OCI-LY3 (cell line): ENCODE measurements around the gene ESYT2.

ENCODE experiments used
- H2AFZ ChIP-seq: fragments of 200-600, 300-600 bp; shearing (Covaris generic); 2 replicates; pipeline ENCODE4 v1.6.0; 2014; ENCODE audit warnings: antibody characterized with exemption, low read depth, low read length
- H3K27ac ChIP-seq: fragments of 200-600, 300-600 bp; sonication (generic); 2 replicates; pipeline ENCODE4 v1.5.1; 2014; ENCODE audit warnings: mild to moderate bottlenecking, low read length, moderate library complexity, mixed read lengths
- H3K27me3 ChIP-seq: fragments of 200-600, 300-600 bp; sonication (generic); 2 replicates; pipeline ENCODE4 v1.6.1; 2014; ENCODE audit warnings: low read depth, low read length, mixed read lengths
- H3K36me3 ChIP-seq: fragments of 200-600, 300-600 bp; sonication (generic); replicated peaks from 2 replicates; pipeline ENCODE3; 2014; ENCODE audit warnings: low read depth, low read length, mixed read lengths
- H3K4me1 ChIP-seq: fragments of 300-600, 200-600 bp; sonication (generic); 2 replicates; pipeline ENCODE4 v1.6.1; 2014; ENCODE audit warnings: low read length, mixed read lengths
- H3K4me2 ChIP-seq: fragments of 200-600, 300-600 bp; sonication (generic); 2 replicates; pipeline ENCODE4 v1.6.1; 2014; ENCODE audit warnings: low read length, mixed read lengths
- H3K4me3 ChIP-seq: fragments of 300-600, 200-600 bp; sonication (generic); 2 replicates; pipeline ENCODE4 v1.5.1; 2014; ENCODE audit warnings: antibody characterized with exemption, mild to moderate bottlenecking, low read length, moderate library complexity
- H3K79me2 ChIP-seq: fragments of 300-600, 200-600 bp; shearing (Covaris generic); 2 replicates; pipeline ENCODE4 v1.6.1; 2014; ENCODE audit warnings: mild to moderate bottlenecking, low read length, mixed read lengths
- H3K9ac ChIP-seq: fragments of 300-600, 200-600 bp; shearing (Covaris generic); 2 replicates; pipeline ENCODE4 v1.6.0; 2014; ENCODE audit warnings: mild to moderate bottlenecking, low read length, moderate library complexity
- H3K9me3 ChIP-seq: fragments of 200-600, 300-600 bp; shearing (Covaris generic); 2 replicates; pipeline ENCODE4 v1.6.1; 2014; ENCODE audit warnings: low read length, mixed read lengths; ENCODE audit not compliant: insufficient read depth
- H4K20me1 ChIP-seq: fragments of 200-600, 300-600 bp; sonication (generic); 2 replicates; pipeline ENCODE4 v1.6.1; 2016; ENCODE audit warnings: low read length, mixed read lengths; ENCODE audit not compliant: insufficient read depth
- CTCF ChIP-seq: fragments of 200-600, 300-600 bp; sonication (generic); IDR thresholded peaks from 2 replicates; pipeline ENCODE4 v1.5.1; 2014; ENCODE audit warnings: antibody characterized with exemption, low read length, low read depth

The ESYT2 gene

GRCh38 chr7:158682456-158682855 lies 146.9 kb downstream of the ESYT2 start:
- Histone ChIP-seq H3K4me3 (no peak overlapping the region), H3K36me3 (peaks cover 55% of the 10 kb centered on the region)

More at GRCh38 chr7:158682456-158682855, 146.9 kb downstream of the ESYT2 start:
- TF ChIP-seq CTCF: no peak
- H3K27ac ChIP-seq: no peak overlapping the region
- no peaks in the 10 kb centered on the region for H3K79me2 ChIP-seq
- H3K4me2 ChIP-seq: no peak overlapping the region
- peaks cover 10% of the 10 kb centered on the region for H3K4me1 ChIP-seq
- no peaks in the 10 kb centered on the region for H3K27me3 ChIP-seq
- no peak overlapping the region for H3K9ac ChIP-seq
- H3K9me3 ChIP-seq: no peaks in the 10 kb centered on the region
- no peak overlapping the region for H2AFZ ChIP-seq
- H4K20me1 ChIP-seq: no peaks in the 10 kb centered on the region
